CD8-positive, alpha-beta memory T cell (primary cell): ENCODE data around the gene SKA3. TPM values are rescaled to one million over a fixed set of nuclear protein-coding genes. Genes with fewer than 3 reads are reported as not detected.
A peak's percentile ranks its signal among the peaks of the same experiment; 100 is the strongest.
"Not testable (repeated sequence)": the region's sequence is repeated elsewhere in the genome, so short reads cannot be mapped to it uniquely, and the experiment has no call there.

Experiments
- CTCF ChIA-PET: fragments of 350-600 bp; sonication (Branson Sonifier 250); formaldehyde crosslinking; loops from one replicate; lab custom pipeline; 2021; ENCODE audit warnings: antibody characterized with exemption; lab: Charles Lee
- POLR2A ChIA-PET: fragments of 350-600 bp; sonication (Branson Sonifier 250); formaldehyde crosslinking; loops from one replicate; lab custom pipeline; 2021; ENCODE audit warnings: antibody characterized with exemption; lab: Charles Lee
- DNase-seq, 5 donors: peaks; one replicate each; pipeline versions ENCODE4 v3.0.0 to v3.0.0-alpha.2; 2020 to 2022; ENCODE audit warnings: mixed read lengths in 1 of 5
- H3K27ac ChIP-seq: one replicate; pipeline ENCODE4 v1.7.0; 2013; ENCODE audit warnings: low read depth, mild to moderate bottlenecking, low read length, moderate library complexity
- H3K27me3 ChIP-seq: 2 replicates; pipeline ENCODE4 v1.7.0; 2013; ENCODE audit warnings: low read length, mild to moderate bottlenecking; ENCODE audit not compliant: insufficient read depth, poor library complexity, severe bottlenecking
- H3K36me3 ChIP-seq: 2 replicates; pipeline ENCODE4 v1.7.0; 2013; ENCODE audit warnings: mild to moderate bottlenecking, low read length, moderate library complexity; ENCODE audit not compliant: insufficient read depth
- H3K4me1 ChIP-seq: 2 replicates; pipeline ENCODE4 v1.7.0; 2013; ENCODE audit warnings: mild to moderate bottlenecking, low read length, moderate library complexity; ENCODE audit not compliant: insufficient read depth
- H3K4me3 ChIP-seq: 2 replicates; pipeline ENCODE4 v1.7.0; 2013; ENCODE audit warnings: mild to moderate bottlenecking, low read length
- H3K9me3 ChIP-seq: 2 replicates; pipeline ENCODE4 v1.7.0; 2013; ENCODE audit warnings: mild to moderate bottlenecking, low read length
- H3K27ac Mint-ChIP-seq, 8 donors: one replicate each; pipeline ENCODE4 v1.8.0; 2020 to 2021; ENCODE audit warnings: mixed read lengths in 8 of 8, mild to moderate bottlenecking in 6 of 8, inconsistent platforms in 3 of 8, moderate library complexity in 3 of 8
- H3K27me3 Mint-ChIP-seq, 2 donors: one replicate each; pipeline ENCODE4 v1.8.0; 2020 to 2021; ENCODE audit warnings: mixed read lengths in 2 of 2, mild to moderate bottlenecking in 1 of 2, moderate library complexity in 1 of 2
- H3K36me3 Mint-ChIP-seq, 3 donors: one replicate each; pipeline ENCODE4 v1.8.0; 2020 to 2021; ENCODE audit warnings: mixed read lengths in 3 of 3, inconsistent platforms in 1 of 3, mild to moderate bottlenecking in 1 of 3
- H3K4me1 Mint-ChIP-seq, 3 donors: one replicate each; pipeline ENCODE4 v1.8.0; 2020 to 2021; ENCODE audit warnings: mixed read lengths in 3 of 3, inconsistent platforms in 1 of 3, mild to moderate bottlenecking in 1 of 3
- H3K4me3 Mint-ChIP-seq, 7 donors: one replicate each; pipeline ENCODE4 v1.8.0; 2020 to 2021; ENCODE audit warnings: mixed read lengths in 7 of 7, mild to moderate bottlenecking in 6 of 7, moderate library complexity in 4 of 7, inconsistent platforms in 2 of 7
- H3K9me3 Mint-ChIP-seq, 5 donors: one replicate each; pipeline ENCODE4 v1.8.0; 2020 to 2022; ENCODE audit warnings: mixed read lengths in 5 of 5, mild to moderate bottlenecking in 3 of 5, moderate library complexity in 2 of 5, inconsistent platforms in 1 of 5
- polyA plus RNA-seq: library from polyadenylated mRNA; unstranded; fragments of 300-500 nt; fragmentation: Illumina TruSeq; gene quantifications from one replicate; pipeline ENCODE4 v1.2.3, GENCODE V29; 2021
- total RNA-seq, 2 experiments: library from RNA; stranded (reverse); gene quantifications; one replicate each; pipeline ENCODE4 v1.2.3, GENCODE V29; 2021

SKA3 gene
- total and polyA plus RNA-seq, 3 experiments from 2014 or later = 28.3 to 33.3 TPM; not detected in 1

DNA sequence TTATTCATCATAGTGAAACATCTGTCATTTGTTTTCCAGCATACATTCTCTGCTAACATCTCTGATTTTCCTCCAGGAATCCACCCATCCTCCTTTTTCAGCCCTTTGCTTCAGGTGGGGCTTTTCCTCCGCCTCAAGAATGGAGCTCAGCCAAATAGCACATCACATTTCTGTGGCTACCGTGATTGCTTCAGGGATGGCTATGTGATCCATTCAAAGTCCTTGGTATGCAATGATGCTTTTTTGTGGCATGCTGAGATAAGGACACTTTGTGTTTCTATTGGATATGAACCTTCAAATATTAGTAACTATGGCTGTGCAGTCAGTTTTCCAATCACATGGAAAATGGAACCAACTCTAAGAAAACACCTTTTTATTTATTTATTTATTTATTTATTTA is 18.4 kb upstream of the SKA3 start:
- H3K27me3 ChIP-seq, H3K4me1 Mint-ChIP-seq, H3K4me1 ChIP-seq, H3K27ac ChIP-seq, H3K4me3 ChIP-seq, H3K9me3 ChIP-seq, CTCF ChIA-PET, H3K36me3 Mint-ChIP-seq, H3K36me3 ChIP-seq, H3K27ac Mint-ChIP-seq, DNase-seq, POLR2A ChIA-PET, H3K9me3 Mint-ChIP-seq, H3K4me3 Mint-ChIP-seq: not testable (repeated sequence)
- peaks cover 5 to 19% of the 10 kb centered on the region in 2 donors for H3K27me3 Mint-ChIP-seq

DNA sequence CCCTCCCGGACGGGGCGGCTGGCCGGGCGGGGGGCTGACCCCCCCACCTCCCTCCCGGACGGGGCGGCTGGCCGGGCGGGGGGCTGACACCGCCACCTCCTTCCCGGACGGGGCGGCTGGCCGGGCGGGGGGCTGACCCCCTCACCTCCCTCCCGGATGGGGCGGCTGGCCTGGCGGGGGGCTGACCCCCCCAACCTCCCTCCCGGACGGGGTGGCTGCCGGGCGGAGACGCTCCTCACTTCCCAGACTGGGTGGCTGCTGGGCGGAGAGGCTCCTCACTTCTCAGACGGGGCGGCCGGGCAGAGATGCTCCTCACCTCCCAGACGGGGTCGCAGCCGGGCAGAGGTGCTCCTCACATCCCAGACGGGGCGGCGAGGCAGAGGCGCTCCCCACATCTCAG is 10.1 kb upstream of the SKA3 start:
- H3K9me3 ChIP-seq, H3K27me3 ChIP-seq, CTCF ChIA-PET, H3K4me1 ChIP-seq, H3K36me3 ChIP-seq, H3K4me1 Mint-ChIP-seq, H3K27me3 Mint-ChIP-seq, H3K36me3 Mint-ChIP-seq, H3K4me3 Mint-ChIP-seq, H3K9me3 Mint-ChIP-seq, H3K27ac ChIP-seq, DNase-seq, POLR2A ChIA-PET, H3K27ac Mint-ChIP-seq, H3K4me3 ChIP-seq: not testable (repeated sequence)

DNA sequence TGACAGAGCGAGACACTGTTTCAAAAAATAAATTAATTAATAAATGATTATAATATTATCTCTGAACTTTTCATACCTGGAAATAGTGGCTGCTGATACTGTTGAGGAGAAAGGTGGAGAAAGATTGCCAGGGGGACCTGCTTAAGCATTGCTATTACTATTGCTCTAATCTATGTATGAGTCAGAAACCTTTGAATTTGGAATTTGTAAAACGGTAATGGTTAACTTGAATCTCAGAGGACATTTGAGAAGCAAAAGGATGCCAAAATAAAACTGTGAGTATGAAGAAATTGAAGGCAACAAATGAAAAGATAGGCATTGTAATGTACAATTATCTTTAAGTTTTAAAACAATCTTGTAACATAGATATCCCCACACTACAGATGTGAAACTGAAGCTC is 5.3 kb upstream of the SKA3 start:
- DNase-seq = no peak
- H3K4me1 Mint-ChIP-seq = peaks cover 10 to 26% (median 18%) of the 10 kb centered on the region in 3 donors
- no peaks in the 10 kb centered on the region for H3K9me3 ChIP-seq
- no peak overlapping the region for H3K4me3 ChIP-seq
- no peak overlapping the region for H3K4me3 Mint-ChIP-seq
- no peaks in the 10 kb centered on the region for H3K27me3 ChIP-seq
- POLR2A ChIA-PET = no interaction called here
- H3K27ac ChIP-seq = no peak overlapping the region
- no peaks in the 10 kb centered on the region for H3K36me3 ChIP-seq
- peaks cover 12% of the 10 kb centered on the region for H3K4me1 ChIP-seq
- H3K9me3 Mint-ChIP-seq = no peaks in the 10 kb centered on the region
- H3K27me3 Mint-ChIP-seq = no peaks in the 10 kb centered on the region
- H3K36me3 Mint-ChIP-seq = peaks cover 0 to 12% (median 0%) of the 10 kb centered on the region in 3 donors
- no peak overlapping the region for H3K27ac Mint-ChIP-seq
- CTCF ChIA-PET = no interaction called here

DNA sequence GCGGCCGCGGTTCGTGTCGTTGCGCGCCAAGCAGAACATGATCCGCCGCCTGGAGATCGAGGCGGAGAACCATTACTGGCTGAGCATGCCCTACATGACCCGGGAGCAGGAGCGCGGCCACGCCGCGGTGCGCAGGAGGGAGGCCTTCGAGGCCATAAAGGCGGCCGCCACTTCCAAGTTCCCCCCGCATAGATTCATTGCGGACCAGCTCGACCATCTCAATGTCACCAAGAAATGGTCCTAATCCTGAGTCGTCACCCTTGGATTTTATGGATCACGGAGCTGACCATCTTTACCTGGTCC is 581 bp upstream of the SKA3 start:
- Mint-ChIP-seq H3K4me1 (peaks cover 15 to 37% (median 25%) of the 10 kb centered on the region in 3 donors), H3K27ac (peak overlapping the region; percentile 94 to 99 (median 96)), H3K36me3 (peaks cover 0 to 19% (median 0%) of the 10 kb centered on the region in 3 donors), H3K27me3 (no peaks in the 10 kb centered on the region), H3K9me3 (no peaks in the 10 kb centered on the region), H3K4me3 (peak overlapping the region; percentile 96 to 100 (median 97))
- no peaks in the 10 kb centered on the region for H3K36me3 ChIP-seq
- no peaks in the 10 kb centered on the region for H3K27me3 ChIP-seq
- ChIA-PET CTCF (interaction anchor here (1.0 to 2.9 kb wide), 9 partner anchors 8 to 427 kb away, joined by 3 to 16 read pairs (median 6); partner anchors contain the start of genes MICU2 and ZDHHC20), POLR2A (interaction anchor here (0.5 to 1.8 kb wide), 6 partner anchors 21 to 931 kb away, joined by 3 to 8 read pairs (median 4); partner anchors contain the start of genes MICU2 and ZDHHC20)
- peaks cover 17% of the 10 kb centered on the region for H3K4me1 ChIP-seq
- H3K27ac ChIP-seq = peak overlapping the region; percentile 82
- no peaks in the 10 kb centered on the region for H3K9me3 ChIP-seq
- no peak for DNase-seq
- peak overlapping the region; percentile 57 for H3K4me3 ChIP-seq

GRCh38 chr13:21175656-21176214 is 617 bp downstream of the SKA3 start:
- ChIA-PET POLR2A (interaction anchor here (0.9 to 1.2 kb wide), 2 partner anchors 33 to 700 kb away, joined by 3 to 5 read pairs; no protein-coding TSS in a partner anchor), CTCF (interaction anchor here (0.8 to 2.9 kb wide), 8 partner anchors 9 to 301 kb away, joined by 3 to 16 read pairs (median 6); partner anchors contain the start of gene ZDHHC20)
- peak overlapping the region; percentile 96 to 100 (median 97) for H3K4me3 Mint-ChIP-seq
- peak overlapping the region in 6 of 8 donors; percentile 23 to 97 (median 95) for H3K27ac Mint-ChIP-seq
- H3K27me3 ChIP-seq = no peaks in the 10 kb centered on the region
- H3K4me3 ChIP-seq = peak overlapping the region; percentile 57
- no peaks in the 10 kb centered on the region for H3K9me3 ChIP-seq
- H3K4me1 ChIP-seq = peaks cover 17% of the 10 kb centered on the region
- H3K27me3 Mint-ChIP-seq = no peaks in the 10 kb centered on the region
- H3K9me3 Mint-ChIP-seq = no peaks in the 10 kb centered on the region
- peaks cover 15 to 37% (median 23%) of the 10 kb centered on the region in 3 donors for H3K4me1 Mint-ChIP-seq
- no peak for DNase-seq
- peaks cover 0 to 19% (median 0%) of the 10 kb centered on the region in 3 donors for H3K36me3 Mint-ChIP-seq
- H3K27ac ChIP-seq = peak overlapping the region; percentile 82
- no peaks in the 10 kb centered on the region for H3K36me3 ChIP-seq

DNA sequence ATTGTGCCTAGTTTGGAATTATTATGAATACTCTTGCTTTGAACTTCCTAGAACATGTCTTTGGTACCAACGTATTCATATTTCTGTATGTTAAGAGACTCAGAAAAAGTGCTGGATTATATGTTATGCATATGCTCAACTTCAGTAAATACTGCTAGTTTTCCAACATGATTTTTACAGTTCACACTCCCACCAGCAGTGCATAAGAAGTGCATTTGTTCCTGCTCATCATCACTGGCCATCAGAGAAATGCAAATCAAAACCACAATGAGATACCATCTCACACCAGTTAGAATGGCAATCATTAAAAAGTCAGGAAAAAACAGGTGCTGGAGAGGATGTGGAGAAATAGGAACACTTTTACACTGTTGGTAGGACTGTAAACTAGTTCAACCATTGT is 2.6 kb downstream of the SKA3 start:
- CTCF ChIA-PET, H3K27ac ChIP-seq, H3K36me3 ChIP-seq, H3K27me3 Mint-ChIP-seq, H3K27me3 ChIP-seq, DNase-seq, POLR2A ChIA-PET, H3K4me3 ChIP-seq, H3K9me3 Mint-ChIP-seq, H3K9me3 ChIP-seq: not testable (repeated sequence)
- Mint-ChIP-seq H3K36me3 (peaks cover 0 to 19% (median 0%) of the 10 kb centered on the region in 3 donors), H3K27ac (peak overlapping the region in 1 of 8 donors; percentile 21), H3K4me3 (peak overlapping the region in 1 of 7 donors; percentile 62), H3K4me1 (peaks cover 15 to 29% (median 20%) of the 10 kb centered on the region in 3 donors)
- peaks cover 17% of the 10 kb centered on the region for H3K4me1 ChIP-seq

GRCh38 chr13:21171420-21171819 is 4.9 kb downstream of the SKA3 start:
- Histone ChIP-seq H3K27ac (no peak overlapping the region), H3K9me3 (no peaks in the 10 kb centered on the region), H3K4me3 (no peak overlapping the region), H3K27me3 (no peaks in the 10 kb centered on the region), H3K36me3 (no peaks in the 10 kb centered on the region), H3K4me1 (peaks cover 5% of the 10 kb centered on the region)
- Mint-ChIP-seq H3K4me1 (peaks cover 4 to 10% (median 6%) of the 10 kb centered on the region in 3 donors), H3K36me3 (peaks cover 0 to 5% (median 0%) of the 10 kb centered on the region in 3 donors), H3K9me3 (no peaks in the 10 kb centered on the region), H3K27ac (peak overlapping the region in 1 of 8 donors; percentile 12), H3K27me3 (no peaks in the 10 kb centered on the region), H3K4me3 (no peak overlapping the region)
- no peak for DNase-seq
- POLR2A ChIA-PET = no interaction called here
- CTCF ChIA-PET = no interaction called here

DNA sequence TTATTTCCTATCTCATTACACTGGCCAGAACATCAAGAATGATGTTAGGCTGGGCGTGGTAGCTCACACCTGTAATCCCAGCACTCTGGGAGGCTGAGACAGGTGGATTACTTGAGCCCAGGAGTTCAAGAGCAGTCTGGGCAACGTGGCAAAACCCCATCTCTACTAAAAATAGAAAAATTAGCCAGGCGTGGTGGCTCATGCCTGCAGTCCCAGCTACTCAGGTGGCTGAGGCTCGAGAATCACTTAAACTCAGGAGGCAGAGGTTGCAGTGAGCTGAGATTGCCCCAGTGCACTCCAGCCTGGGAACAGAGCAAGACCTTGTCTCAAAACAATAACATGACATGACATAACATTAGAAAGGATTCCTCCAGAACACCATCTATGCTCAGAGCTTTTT is 10.7 kb downstream of the SKA3 start:
- H3K4me3 Mint-ChIP-seq, H3K27ac ChIP-seq, CTCF ChIA-PET, H3K4me1 ChIP-seq, H3K9me3 Mint-ChIP-seq, H3K9me3 ChIP-seq, POLR2A ChIA-PET, DNase-seq, H3K36me3 ChIP-seq, H3K4me3 ChIP-seq, H3K27me3 Mint-ChIP-seq, H3K4me1 Mint-ChIP-seq, H3K36me3 Mint-ChIP-seq, H3K27me3 ChIP-seq: not testable (repeated sequence)
- H3K27ac Mint-ChIP-seq = peak overlapping the region in 1 of 8 donors; percentile 57
